Measurements from ENCODE around the gene CACNA2D3. TPM values are rescaled to one million over a fixed set of nuclear protein-coding genes. Genes with fewer than 3 reads are reported as not detected.

CACNA2D3 gene
- total RNA-seq, 1 donor from 2014 or later = not detected

GRCh38 chr3:54296531-54296930 is 174.2 kb downstream of the CACNA2D3 start:
- no peak for DNase-seq (ENCODE audit: low spot score)
- no peak overlapping the region for H3K27ac Mint-ChIP-seq (ENCODE audit: unreplicated experiment)
- H3K4me1 Mint-ChIP-seq (ENCODE audit: low read depth) = no peaks in the 10 kb centered on the region
- no peak for TF ChIP-seq CTCF (IDR thresholded peaks at IDR 0.05)
- peaks cover 3% of the 10 kb centered on the region for H3K9me3 Mint-ChIP-seq (ENCODE audit: low read depth)
- H3K27me3 Mint-ChIP-seq (ENCODE audit: low read depth) = no peaks in the 10 kb centered on the region
- H3K4me3 Mint-ChIP-seq (ENCODE audit: unreplicated experiment) = no peak overlapping the region
- no peaks in the 10 kb centered on the region for H3K36me3 Mint-ChIP-seq (ENCODE audit: low read depth)

DNA sequence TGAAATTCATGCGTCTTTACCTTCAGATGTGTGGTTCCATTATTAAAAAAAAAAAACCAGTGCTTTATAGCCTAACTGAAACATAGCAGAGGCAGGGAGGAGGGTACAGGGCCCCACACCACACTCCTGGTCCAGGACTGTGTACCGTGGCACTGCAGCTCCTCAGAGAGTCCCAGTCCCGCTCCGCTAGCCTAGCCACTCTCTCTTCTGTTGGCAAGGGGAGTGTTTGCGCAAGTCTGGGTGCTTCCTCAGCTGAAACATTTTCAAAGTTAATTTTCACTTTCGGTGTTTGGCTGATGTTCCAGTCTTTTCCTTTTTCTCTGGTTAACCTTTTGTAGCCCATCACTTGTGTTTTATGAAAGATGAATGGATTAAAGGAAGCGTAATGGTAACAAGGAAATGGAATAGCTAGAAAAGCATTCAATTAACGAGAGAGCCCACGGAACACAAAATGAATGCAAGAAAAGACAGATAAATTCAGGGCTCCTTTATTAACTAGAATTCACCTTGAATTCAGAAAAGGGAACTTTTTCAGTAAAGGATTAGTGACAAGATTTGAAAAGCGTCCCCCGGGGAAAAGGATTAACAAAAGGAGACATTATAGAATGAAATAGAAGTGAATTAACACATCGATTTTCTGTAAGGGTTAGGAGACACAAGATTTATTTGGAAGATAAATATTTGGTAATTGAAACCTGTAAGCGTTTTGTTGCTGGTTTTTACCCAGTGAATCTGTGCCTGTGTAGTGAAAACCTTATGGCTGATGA is 177.0 kb downstream of the CACNA2D3 start:
- Mint-ChIP-seq H3K27ac (ENCODE audit: unreplicated experiment) (no peak overlapping the region), H3K4me1 (ENCODE audit: low read depth) (no peaks in the 10 kb centered on the region), H3K36me3 (ENCODE audit: low read depth) (no peaks in the 10 kb centered on the region), H3K4me3 (ENCODE audit: unreplicated experiment) (no peak overlapping the region), H3K9me3 (ENCODE audit: low read depth) (no peaks in the 10 kb centered on the region), H3K27me3 (ENCODE audit: low read depth) (no peaks in the 10 kb centered on the region)
- TF ChIP-seq CTCF (IDR thresholded peaks at IDR 0.05) = no peak
- no peak for DNase-seq (ENCODE audit: low spot score)

- TF ChIP-seq CTCF (IDR thresholded peaks at IDR 0.05) = no peak
- Mint-ChIP-seq H3K27ac (ENCODE audit: unreplicated experiment) (no peak overlapping the region), H3K9me3 (ENCODE audit: low read depth) (no peaks in the 10 kb centered on the region)
Observed at GRCh38 chr3:54303517-54304375, 181.4 kb downstream of the CACNA2D3 start.

DNA sequence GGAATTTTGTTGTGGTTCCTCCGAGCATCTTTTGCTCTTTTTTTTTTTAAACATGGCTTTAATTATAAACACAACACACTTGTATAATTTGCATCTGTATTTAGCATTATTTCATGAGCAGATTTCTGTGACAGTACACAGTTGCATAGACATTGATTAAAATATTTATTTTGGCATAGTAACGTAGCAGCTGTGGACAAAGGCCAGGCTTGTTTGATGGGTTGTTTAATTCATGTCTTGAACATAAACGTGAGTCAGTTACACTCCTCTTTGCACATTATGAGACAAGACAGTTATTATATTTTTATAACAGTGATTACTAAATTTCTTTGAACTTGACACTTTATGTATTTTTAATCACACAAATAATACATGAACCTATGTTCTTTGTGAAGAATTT is 182.5 kb downstream of the CACNA2D3 start:
- Mint-ChIP-seq H3K9me3 (ENCODE audit: low read depth) (no peaks in the 10 kb centered on the region), H3K36me3 (ENCODE audit: low read depth) (no peaks in the 10 kb centered on the region), H3K27me3 (ENCODE audit: low read depth) (peaks cover 1% of the 10 kb centered on the region), H3K4me1 (ENCODE audit: low read depth) (no peaks in the 10 kb centered on the region), H3K4me3 (ENCODE audit: unreplicated experiment) (no peak overlapping the region), H3K27ac (ENCODE audit: unreplicated experiment) (no peak overlapping the region)
- DNase-seq (ENCODE audit: low spot score) = no peak
- TF ChIP-seq CTCF (IDR thresholded peaks at IDR 0.05) = no peak

More at GRCh38 chr3:54303517-54304375, 181.4 kb downstream of the CACNA2D3 start:
- Mint-ChIP-seq H3K27me3 (ENCODE audit: low read depth) (no peaks in the 10 kb centered on the region), H3K4me3 (ENCODE audit: unreplicated experiment) (no peak overlapping the region), H3K4me1 (ENCODE audit: low read depth) (no peaks in the 10 kb centered on the region), H3K36me3 (ENCODE audit: low read depth) (no peaks in the 10 kb centered on the region)
- no peak for DNase-seq (ENCODE audit: low spot score)

GRCh38 chr3:54305409-54306099 is 183.2 kb downstream of the CACNA2D3 start:
- no peaks in the 10 kb centered on the region for H3K36me3 Mint-ChIP-seq (ENCODE audit: low read depth)
- H3K27me3 Mint-ChIP-seq (ENCODE audit: low read depth) = peaks cover 2% of the 10 kb centered on the region
- no peaks in the 10 kb centered on the region for H3K4me1 Mint-ChIP-seq (ENCODE audit: low read depth)
- no peak overlapping the region for H3K4me3 Mint-ChIP-seq (ENCODE audit: unreplicated experiment)
- H3K27ac Mint-ChIP-seq (ENCODE audit: unreplicated experiment) = no peak overlapping the region
- no peak for TF ChIP-seq CTCF (IDR thresholded peaks at IDR 0.05)
- no peaks in the 10 kb centered on the region for H3K9me3 Mint-ChIP-seq (ENCODE audit: low read depth)
- DNase-seq (ENCODE audit: low spot score) = no peak

Measured in chondrocyte (in vitro differentiated cells).